Brain microvascular endothelial cell (primary cell): ENCODE results near the gene PERP.

Experiments
- DNase-seq: peaks from one replicate; pipeline ENCODE4 v3.0.0-alpha.2; 2020
- H3K27ac ChIP-seq: fragments of 250-450 bp; sonication (Bioruptor Pico); 2 replicates; pipeline ENCODE4 v1.5.1; 2020; ENCODE audit warnings: mild to moderate bottlenecking, moderate library complexity
- H3K27me3 ChIP-seq: fragments of 250-450 bp; sonication (Bioruptor Pico); replicated peaks from 2 replicates; pipeline ENCODE4 v1.5.1; 2020; ENCODE audit warnings: mild to moderate bottlenecking
- H3K36me3 ChIP-seq: fragments of 250-450 bp; sonication (Bioruptor Pico); replicated peaks from 2 replicates; pipeline ENCODE4 v1.5.1; 2020; ENCODE audit warnings: mild to moderate bottlenecking
- H3K4me3 ChIP-seq: 2 replicates; pipeline ENCODE4 v1.5.1; 2011; ENCODE audit warnings: low read depth, mild to moderate bottlenecking, control low read depth, low read length, moderate library complexity
- in situ Hi-C: cut with HindIII; loops from 2 replicates; pipeline ENCODE4 v1.10.0; 2017; ENCODE audit warnings: low sequenced_read_pairs, low pct_ligation_motif_present
- TF ChIP-seq, protein P1 (sequence below): IDR thresholded peaks from 2 replicates; pipeline ENCODE4 v1.5.1; 2011; ENCODE audit warnings: low read depth, mild to moderate bottlenecking, moderate library complexity, low read length, control low read depth, inconsistent platforms; ENCODE audit errors: missing control alignments

PERP gene

DNA sequence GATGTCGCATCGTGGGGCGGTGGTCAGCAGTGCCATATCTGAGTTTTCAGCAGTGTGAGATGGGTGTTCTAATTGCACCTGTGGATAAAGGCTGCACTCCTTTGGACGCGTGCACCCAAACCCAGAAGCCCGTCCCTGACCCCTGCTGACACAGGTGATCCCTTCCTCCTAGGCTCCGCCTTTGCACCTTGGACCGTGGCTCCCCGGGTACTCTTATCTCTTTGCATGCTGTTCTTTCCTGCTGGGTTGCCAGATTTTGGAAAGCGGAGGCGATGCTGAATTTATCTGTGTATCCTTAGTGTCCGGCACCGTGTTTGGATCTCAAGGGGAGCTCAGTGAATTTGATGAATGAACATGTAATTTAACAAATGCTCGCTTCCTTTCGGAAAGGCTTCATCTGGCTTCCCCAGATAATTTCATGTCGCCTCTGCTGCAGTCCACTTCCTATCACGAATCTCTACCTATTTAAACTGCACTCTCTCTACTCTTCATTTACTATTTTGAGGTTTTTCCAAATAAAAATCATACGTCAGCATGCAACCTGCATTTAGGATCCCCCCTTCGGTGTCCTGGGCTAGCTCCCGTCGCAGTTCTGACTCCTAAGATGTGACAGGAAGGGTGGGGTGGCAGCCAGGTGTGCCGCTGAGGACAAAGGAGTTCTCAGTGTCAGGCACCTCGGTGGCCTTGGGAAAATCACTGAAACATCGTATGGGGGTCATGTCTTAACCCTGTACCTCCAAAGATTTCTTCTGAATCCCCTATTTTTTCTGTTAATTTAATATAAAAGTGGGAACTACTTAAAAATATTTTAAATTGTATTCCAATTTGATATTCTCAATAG, 753 bp upstream of the PERP start:
- Histone ChIP-seq H3K4me3 (peak overlapping the region; percentile 77), H3K27me3 (no peaks in the 10 kb centered on the region), H3K36me3 (no peaks in the 10 kb centered on the region), H3K27ac (no peak overlapping the region)
- DNase-seq, result no peak
- TF ChIP-seq, protein P1, sequence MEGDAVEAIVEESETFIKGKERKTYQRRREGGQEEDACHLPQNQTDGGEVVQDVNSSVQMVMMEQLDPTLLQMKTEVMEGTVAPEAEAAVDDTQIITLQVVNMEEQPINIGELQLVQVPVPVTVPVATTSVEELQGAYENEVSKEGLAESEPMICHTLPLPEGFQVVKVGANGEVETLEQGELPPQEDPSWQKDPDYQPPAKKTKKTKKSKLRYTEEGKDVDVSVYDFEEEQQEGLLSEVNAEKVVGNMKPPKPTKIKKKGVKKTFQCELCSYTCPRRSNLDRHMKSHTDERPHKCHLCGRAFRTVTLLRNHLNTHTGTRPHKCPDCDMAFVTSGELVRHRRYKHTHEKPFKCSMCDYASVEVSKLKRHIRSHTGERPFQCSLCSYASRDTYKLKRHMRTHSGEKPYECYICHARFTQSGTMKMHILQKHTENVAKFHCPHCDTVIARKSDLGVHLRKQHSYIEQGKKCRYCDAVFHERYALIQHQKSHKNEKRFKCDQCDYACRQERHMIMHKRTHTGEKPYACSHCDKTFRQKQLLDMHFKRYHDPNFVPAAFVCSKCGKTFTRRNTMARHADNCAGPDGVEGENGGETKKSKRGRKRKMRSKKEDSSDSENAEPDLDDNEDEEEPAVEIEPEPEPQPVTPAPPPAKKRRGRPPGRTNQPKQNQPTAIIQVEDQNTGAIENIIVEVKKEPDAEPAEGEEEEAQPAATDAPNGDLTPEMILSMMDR, result no peak
- in situ Hi-C loops, result no loop called here

GRCh38 chr6:138106665-138107077, 548 bp downstream of the PERP start:
- peak overlapping the region; percentile 20 for H3K27ac ChIP-seq
- no peaks in the 10 kb centered on the region for H3K27me3 ChIP-seq
- no peak for DNase-seq
- peak overlapping the region; percentile 77 for H3K4me3 ChIP-seq
- in situ Hi-C loops, result no loop called here
- no peaks in the 10 kb centered on the region for H3K36me3 ChIP-seq
- TF ChIP-seq, protein P1, result no peak

DNA sequence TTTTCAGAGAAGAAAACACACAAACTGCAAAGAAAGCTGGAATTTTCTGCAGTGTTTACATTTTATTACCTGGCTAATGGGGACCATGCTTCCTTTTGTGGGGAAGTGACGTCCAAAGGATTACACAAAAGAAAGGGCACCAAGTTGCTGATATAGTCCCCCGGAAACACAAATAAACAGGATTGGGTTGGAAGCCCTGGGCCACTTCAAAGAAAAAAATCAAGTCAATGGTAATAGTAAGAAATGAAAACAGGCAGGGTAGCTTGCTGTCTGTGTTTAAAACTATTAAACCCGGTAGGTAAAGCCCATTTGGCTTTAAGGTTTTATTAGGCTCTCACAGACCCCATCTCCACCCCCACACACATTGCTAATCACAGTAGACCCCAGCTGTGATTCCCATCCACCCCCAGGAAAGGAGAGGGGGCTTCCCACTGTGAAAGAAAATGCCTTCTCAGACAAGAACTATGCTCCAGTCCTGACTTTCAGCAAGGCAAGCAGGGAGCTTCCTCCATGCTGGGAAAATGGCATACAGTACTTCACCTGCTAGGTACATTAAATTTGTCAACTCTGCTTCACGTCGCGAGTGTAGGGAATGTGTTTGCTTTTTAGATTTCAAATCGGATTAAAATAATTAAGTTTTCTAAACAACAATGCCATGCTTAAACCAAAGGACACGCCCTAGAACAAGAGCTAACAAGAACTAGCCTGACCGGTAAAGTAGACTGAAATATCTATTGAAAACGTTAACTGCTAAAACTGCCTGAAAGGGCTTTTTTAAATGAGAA, 1.1 kb downstream of the PERP start:
- TF ChIP-seq, protein P1, result no peak
- DNase-seq, result no peak
- H3K36me3 ChIP-seq, result no peaks in the 10 kb centered on the region
- in situ Hi-C loops, result no loop called here
- no peak overlapping the region for H3K27ac ChIP-seq
- no peaks in the 10 kb centered on the region for H3K27me3 ChIP-seq
- peak overlapping the region; percentile 77 for H3K4me3 ChIP-seq

GRCh38 chr6:138105446-138105845, 1.8 kb downstream of the PERP start:
- DNase-seq, result no peak
- H3K27ac ChIP-seq, result no peak overlapping the region

DNA sequence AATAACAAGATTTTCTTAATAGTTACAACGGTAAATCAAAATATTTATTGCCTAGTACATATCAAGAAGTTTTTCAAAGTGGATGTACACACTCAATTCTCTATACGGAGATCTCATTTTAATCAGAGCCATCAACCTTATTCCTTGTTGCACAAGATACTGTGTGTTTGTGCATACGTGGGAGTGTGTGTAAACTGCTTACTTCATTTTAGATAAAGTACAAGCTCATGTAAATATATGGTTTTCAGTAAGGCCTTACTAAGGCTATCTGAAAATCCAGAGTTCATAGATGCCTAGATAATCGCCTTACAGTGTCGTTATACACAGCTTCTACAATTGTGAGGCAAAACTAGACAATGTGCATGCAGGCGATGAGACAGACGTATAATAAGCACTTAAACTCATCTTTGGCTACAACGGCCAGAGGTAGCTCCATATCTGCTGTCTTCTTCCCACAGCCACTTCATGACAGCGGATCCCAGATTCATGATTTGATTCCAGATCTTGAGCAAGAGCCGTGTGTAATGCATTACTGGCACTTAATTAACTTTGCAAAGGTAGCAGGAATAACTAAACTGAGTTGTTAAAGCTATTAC, 2.5 kb downstream of the PERP start:
- no peak for DNase-seq
- in situ Hi-C loops, result no loop called here
- Histone ChIP-seq H3K27ac (no peak overlapping the region), H3K36me3 (no peaks in the 10 kb centered on the region), H3K4me3 (no peak overlapping the region), H3K27me3 (no peaks in the 10 kb centered on the region)
- TF ChIP-seq, protein P1, result no peak

More at GRCh38 chr6:138105446-138105845, 1.8 kb downstream of the PERP start:
- in situ Hi-C loops, result no loop called here
- TF ChIP-seq, protein P1, result no peak
- no peaks in the 10 kb centered on the region for H3K36me3 ChIP-seq
- H3K4me3 ChIP-seq, result no peak overlapping the region
- H3K27me3 ChIP-seq, result no peaks in the 10 kb centered on the region
